PFSK-1 (cell line): ENCODE measurements around the gene PPFIA1.

Experiments used
- FOXP2 ChIP-seq: optimal IDR thresholded peaks from 2 replicates; pipeline ENCODE3; 2011; ENCODE audit warnings: borderline replicate concordance, control low read depth, inconsistent platforms; ENCODE audit not compliant: insufficient read depth; ENCODE audit errors: extremely low read length, extremely low read depth
- POLR2AphosphoS5 ChIP-seq: IDR thresholded peaks from 2 replicates; pipeline ENCODE4 v1.6.1; 2012; ENCODE audit warnings: low read depth, mild to moderate bottlenecking, control low read depth, low read length, moderate library complexity
- REST ChIP-seq, 2 experiments: IDR thresholded peaks; 2 replicates each; pipeline versions ENCODE4 v1.6.1 to v1.8.0; 2011 to 2012; ENCODE audit warnings: low read depth in 2 of 2, low read length in 2 of 2, control low read depth in 1 of 2, inconsistent platforms in 1 of 2, mild to moderate bottlenecking in 1 of 2, moderate library complexity in 1 of 2; ENCODE audit not compliant: insufficient read depth in 1 of 2
- SIN3A ChIP-seq: IDR thresholded peaks from 2 replicates; pipeline ENCODE4 v1.6.1; 2012; ENCODE audit warnings: mild to moderate bottlenecking, low read length, moderate library complexity, borderline replicate concordance; ENCODE audit not compliant: insufficient read depth
- TAF1 ChIP-seq: IDR thresholded peaks from 2 replicates; pipeline ENCODE4 v1.6.1; 2012; ENCODE audit warnings: low read length, control low read depth, borderline replicate concordance; ENCODE audit not compliant: insufficient read depth

PPFIA1 gene

GRCh38 chr11:70338594-70338993 is 68.1 kb downstream of the PPFIA1 start:
- TF ChIP-seq REST (IDR thresholded peaks at IDR 0.05; ENCODE audit: insufficient read depth in 1 of 2, low read depth in 2 of 2, low read length in 2 of 2) (no peak), SIN3A (no peak), POLR2AphosphoS5 (no peak), TAF1 (no peak), FOXP2 (no peak)

DNA sequence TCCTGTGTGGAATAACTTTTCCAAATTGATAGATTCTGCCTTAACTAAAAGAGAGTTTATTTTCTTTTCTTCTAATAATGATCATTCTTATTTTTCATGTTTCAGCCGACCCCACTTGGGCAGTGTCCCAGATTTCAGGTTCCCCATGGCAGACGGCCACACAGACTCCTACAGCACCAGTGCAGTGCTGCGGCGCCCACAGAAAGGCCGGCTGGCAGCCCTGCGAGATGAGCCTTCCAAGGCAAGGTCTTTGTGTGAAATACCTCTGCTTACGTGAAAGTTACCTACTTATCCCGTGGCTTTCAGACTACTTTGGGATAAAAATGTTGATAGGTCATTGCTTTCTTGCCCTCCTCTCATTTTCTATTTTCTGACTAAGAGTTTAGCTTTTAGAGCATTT is 68.6 kb downstream of the PPFIA1 start:
- no peak for TF ChIP-seq SIN3A
- TF ChIP-seq FOXP2 = no peak
- no peak for TF ChIP-seq TAF1
- TF ChIP-seq POLR2AphosphoS5 = no peak
- no peak for TF ChIP-seq REST (IDR thresholded peaks at IDR 0.05; ENCODE audit: insufficient read depth in 1 of 2, low read depth in 2 of 2, low read length in 2 of 2)

- TF ChIP-seq POLR2AphosphoS5 (no peak), FOXP2 (no peak), SIN3A (no peak), TAF1 (no peak), REST (IDR thresholded peaks at IDR 0.05; ENCODE audit: insufficient read depth in 1 of 2, low read depth in 2 of 2, low read length in 2 of 2) (no peak)
Observed at GRCh38 chr11:70341881-70342429, 71.5 kb downstream of the PPFIA1 start.

DNA sequence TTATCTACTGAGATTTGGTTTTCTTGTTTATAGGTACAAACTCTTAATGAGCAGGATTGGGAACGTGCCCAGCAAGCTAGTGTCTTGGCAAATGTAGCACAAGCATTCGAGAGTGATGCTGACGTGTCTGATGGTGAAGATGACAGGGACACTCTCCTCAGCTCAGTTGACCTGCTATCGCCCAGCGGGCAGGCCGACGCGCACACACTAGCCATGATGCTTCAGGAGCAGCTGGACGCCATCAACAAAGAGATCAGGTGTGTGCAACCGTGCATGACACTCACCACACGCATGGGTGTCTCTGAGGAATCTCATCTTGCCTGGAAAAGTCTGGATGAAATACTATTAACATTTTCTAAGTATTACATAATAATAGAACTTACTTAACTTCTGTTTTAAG is 73.1 kb downstream of the PPFIA1 start:
- TF ChIP-seq REST (IDR thresholded peaks at IDR 0.05; ENCODE audit: insufficient read depth in 1 of 2, low read depth in 2 of 2, low read length in 2 of 2) = no peak
- no peak for TF ChIP-seq POLR2AphosphoS5
- TF ChIP-seq SIN3A = no peak
- no peak for TF ChIP-seq TAF1

- TF ChIP-seq FOXP2 = no peak
Observed at GRCh38 chr11:70348191-70348590, 77.7 kb downstream of the PPFIA1 start.

- no peak for TF ChIP-seq TAF1
- no peak for TF ChIP-seq FOXP2
- TF ChIP-seq SIN3A = no peak
- TF ChIP-seq POLR2AphosphoS5 = no peak
- TF ChIP-seq REST (IDR thresholded peaks at IDR 0.05; ENCODE audit: insufficient read depth in 1 of 2, low read depth in 2 of 2, low read length in 2 of 2) = no peak
Observed at GRCh38 chr11:70348608-70349007, 78.1 kb downstream of the PPFIA1 start.
